Common myeloid progenitor, CD34-positive (primary cell): ENCODE measurements around the gene CHRNA3.

Experiments used
- CTCF ChIA-PET: fragments of 350-600 bp; sonication (Branson Sonifier 250); formaldehyde crosslinking; loops from one replicate; lab custom pipeline; 2021; ENCODE audit warnings: antibody characterized with exemption; lab: Charles Lee
- POLR2A ChIA-PET: fragments of 350-600 bp; sonication (Branson Sonifier 250); formaldehyde crosslinking; loops from one replicate; lab custom pipeline; 2021; ENCODE audit warnings: antibody characterized with exemption; lab: Charles Lee
- DNase-seq, 3 donors: peaks; one replicate each; pipeline versions ENCODE4 v3.0.0 to v3.0.0-alpha.2; 2013
- H3K27ac ChIP-seq, 2 experiments: 1 replicate in 1 of 2; 2 replicates in 1 of 2; pipeline ENCODE4 v1.7.0; 2013; ENCODE audit warnings: inconsistent platforms in 2 of 2, low read length in 2 of 2, mild to moderate bottlenecking in 2 of 2, low read depth in 1 of 2, moderate library complexity in 1 of 2; ENCODE audit not compliant: severe bottlenecking in 2 of 2, insufficient read depth in 1 of 2, poor library complexity in 1 of 2
- H3K27me3 ChIP-seq, 5 experiments: replicated peaks in 2 of 5; 1 replicate in 3 of 5; 2 replicates in 2 of 5; pipeline versions ENCODE4 v1.6.1 to v1.7.0; 2013; ENCODE audit warnings: low read length in 4 of 5, mild to moderate bottlenecking in 2 of 5, moderate library complexity in 2 of 5, inconsistent platforms in 1 of 5; ENCODE audit not compliant: insufficient read depth in 5 of 5, control insufficient read depth in 4 of 5
- H3K36me3 ChIP-seq, 4 experiments: 1 replicate in 2 of 4; 2 replicates in 2 of 4; pipeline versions ENCODE4 v1.6.1 to v1.7.0; 2013; ENCODE audit warnings: low read length in 3 of 4, control low read depth in 1 of 4, mild to moderate bottlenecking in 1 of 4; ENCODE audit not compliant: control insufficient read depth in 4 of 4, insufficient read depth in 4 of 4
- H3K4me1 ChIP-seq, 4 experiments: 1 replicate in 3 of 4; 2 replicates in 1 of 4; pipeline versions ENCODE4 v1.6.1 to v1.7.1; 2013; ENCODE audit warnings: low read length in 3 of 4, mild to moderate bottlenecking in 3 of 4, control low read depth in 1 of 4, inconsistent platforms in 1 of 4, moderate library complexity in 1 of 4; ENCODE audit not compliant: control insufficient read depth in 4 of 4, insufficient read depth in 4 of 4; ENCODE audit errors: control extremely low read depth in 1 of 4
- H3K4me3 ChIP-seq, 7 experiments: 1 replicate in 4 of 7; 2 replicates in 3 of 7; pipeline versions ENCODE4 v1.5.1 to v1.7.0; 2013; ENCODE audit warnings: mild to moderate bottlenecking in 7 of 7, low read length in 6 of 7, moderate library complexity in 6 of 7, inconsistent platforms in 2 of 7, low read depth in 2 of 7, control low read depth in 1 of 7; ENCODE audit not compliant: insufficient read depth in 4 of 7, control insufficient read depth in 1 of 7; ENCODE audit errors: extremely low read depth in 1 of 7
- H3K9me3 ChIP-seq, 5 experiments: 1 replicate in 4 of 5; 2 replicates in 1 of 5; pipeline versions ENCODE4 v1.6.1 to v1.7.1; 2013; ENCODE audit warnings: low read length in 4 of 5, mild to moderate bottlenecking in 2 of 5, inconsistent platforms in 1 of 5, low read depth in 1 of 5, moderate library complexity in 1 of 5; ENCODE audit not compliant: control insufficient read depth in 4 of 5, insufficient read depth in 2 of 5; ENCODE audit errors: control extremely low read depth in 1 of 5
- WGBS: methylation state at CpG from one replicate; pipeline ENCODE4 v1.1.5; 2013; ENCODE audit not compliant: insufficient coverage; 5-methylcytosine and 5-hydroxymethylcytosine counted together

The CHRNA3 gene

GRCh38 chr15:78551902-78552301 lies 68.9 kb downstream of the CHRNA3 start:
- Histone ChIP-seq H3K4me3 (no peak overlapping the region), H3K9me3 (no peaks in the 10 kb centered on the region), H3K27ac (no peak overlapping the region), H3K36me3 (peaks cover 13 to 41% (median 29%) of the 10 kb centered on the region in 4 experiments), H3K27me3 (no peaks in the 10 kb centered on the region), H3K4me1 (no peaks in the 10 kb centered on the region)
- ChIA-PET POLR2A (no interaction called here), CTCF (interaction anchor here (1.9 kb wide), 1 partner anchor 13 kb away, joined by 5 read pairs; the partner anchor contains the start of gene CHRNA5)
- DNase-seq, result no peak
- 100% methylated on average over 2 of the region's 5 CpGs for WGBS

- ChIA-PET POLR2A (no interaction called here), CTCF (no interaction called here)
- Histone ChIP-seq H3K4me1 (no peaks in the 10 kb centered on the region), H3K9me3 (no peaks in the 10 kb centered on the region), H3K4me3 (no peak overlapping the region), H3K27ac (no peak overlapping the region), H3K36me3 (peaks cover 19 to 49% (median 37%) of the 10 kb centered on the region in 4 experiments), H3K27me3 (no peaks in the 10 kb centered on the region)
- WGBS, result 86% methylated on average over 3 of the region's 3 CpGs
- no peak for DNase-seq
Measured at GRCh38 chr15:78550815-78551214, 70.0 kb downstream of the CHRNA3 start.

GRCh38 chr15:78550194-78550593 lies 70.6 kb downstream of the CHRNA3 start:
- no peaks in the 10 kb centered on the region for H3K9me3 ChIP-seq
- ChIA-PET POLR2A (no interaction called here), CTCF (no interaction called here)
- no peaks in the 10 kb centered on the region for H3K4me1 ChIP-seq
- WGBS, result 87% methylated on average over 5 of the region's 6 CpGs
- no peak overlapping the region for H3K27ac ChIP-seq
- H3K27me3 ChIP-seq, result no peaks in the 10 kb centered on the region
- H3K4me3 ChIP-seq, result no peak overlapping the region
- peaks cover 25 to 56% (median 43%) of the 10 kb centered on the region in 4 experiments for H3K36me3 ChIP-seq
- DNase-seq, result no peak
